Measurements from ENCODE around the gene MXRA8. TPM values are rescaled to one million over a fixed set of nuclear protein-coding genes. Genes with fewer than 3 reads are reported as not detected.

MXRA8 gene
- total and polyA plus RNA-seq, 2 donors (not counting 3 experiments of a cell fraction or from before 2014, with no cell fraction given) = 0.82 to 1.9 TPM

GRCh38 chr1:1322418-1322817 is 35.9 kb downstream of the MXRA8 start:
- H3K4me2 ChIP-seq (ENCODE audit: insufficient read depth, low read length) = no peak overlapping the region
- no peaks in the 10 kb centered on the region for H3K9me3 ChIP-seq (replicated peaks; ENCODE audit: control insufficient read depth, insufficient read depth, low read length)
- H3K4me1 ChIP-seq (ENCODE audit: control insufficient read depth, extremely low read depth, insufficient read depth, low read length) = peaks cover 13% of the 10 kb centered on the region
- H3K9ac ChIP-seq (replicated peaks; ENCODE audit: extremely low read depth, insufficient read depth, low read length) = no peak overlapping the region
- dilution Hi-C loops (cut with MboI; ENCODE audit: extremely low pct_ligation_motif_present, low sequenced_read_pairs) (no loop called here), intact Hi-C loops (cut with micrococcal nuclease) (no loop called here)
- H3K4me3 ChIP-seq (replicated peaks in 1 of 3; ENCODE audit: insufficient read depth in 1 of 3, low read depth in 1 of 3, low read length in 3 of 3) = no peak overlapping the region
- ChIA-PET CTCF (no interaction called here), POLR2A (no interaction called here)
- DNase-seq (ENCODE audit: low read depth, low spot score) (no peak), FAIRE-seq (no peak)
- BruUV-seq (replicated peaks) = no TSS peak
- H3K9me1 ChIP-seq (replicated peaks; ENCODE audit: control insufficient read depth, extremely low read depth, insufficient read depth, low read length) = no peaks in the 10 kb centered on the region
- H3K27ac ChIP-seq (ENCODE audit: insufficient read depth, low read depth, low read length) = no peak overlapping the region
- no peaks in the 10 kb centered on the region for H3K27me3 ChIP-seq (ENCODE audit: control insufficient read depth in 2 of 2, insufficient read depth in 2 of 2, low read length in 2 of 2)
- no peak overlapping the region for H2AFZ ChIP-seq (ENCODE audit: low read depth, low read length)
- H4K20me1 ChIP-seq (replicated peaks; ENCODE audit: control insufficient read depth, extremely low read depth, insufficient read depth, low read length) = peaks cover 5% of the 10 kb centered on the region
- no peak for TF ChIP-seq MAX (IDR thresholded peaks at IDR 0.05; ENCODE audit: insufficient read depth, insufficient read length)
- TF ChIP-seq GATA2 (IDR thresholded peaks at IDR 0.05; ENCODE audit: insufficient read depth, insufficient read length, low read depth, low read length) = no peak
- no peak for TF ChIP-seq JUN (IDR thresholded peaks at IDR 0.05; ENCODE audit: borderline replicate concordance, insufficient read depth, insufficient read length, low read depth)
- no peak for TF ChIP-seq MYC (IDR thresholded peaks at IDR 0.05; ENCODE audit: low read depth, low read length)
- TF ChIP-seq EZH2 (IDR thresholded peaks at IDR 0.05; ENCODE audit: borderline replicate concordance, low read depth, low read length, severe bottlenecking) = no peak
- no peak for TF ChIP-seq POLR2AphosphoS5 (IDR thresholded peaks at IDR 0.05; ENCODE audit: insufficient read depth, low read depth, low read length)
- H3K79me2 ChIP-seq (ENCODE audit: control insufficient read depth, insufficient read depth, low read length) = peaks cover 54% of the 10 kb centered on the region
- H3K36me3 ChIP-seq (ENCODE audit: control insufficient read depth in 2 of 2, extremely low read depth in 1 of 2, insufficient read depth in 2 of 2, low read length in 2 of 2) = peaks cover 0 to 9% of the 10 kb centered on the region in 2 experiments

GRCh38 chr1:1321477-1321876 is 36.9 kb downstream of the MXRA8 start:
- peaks cover 13% of the 10 kb centered on the region for H3K4me1 ChIP-seq (ENCODE audit: control insufficient read depth, extremely low read depth, insufficient read depth, low read length)
- no peaks in the 10 kb centered on the region for H3K27me3 ChIP-seq (ENCODE audit: control insufficient read depth in 2 of 2, insufficient read depth in 2 of 2, low read length in 2 of 2)
- ChIA-PET CTCF (interaction anchor here (0.6 kb wide), 1 partner anchor 130 kb away, joined by 3 read pairs; no protein-coding TSS in a partner anchor), POLR2A (no interaction called here)
- no peak overlapping the region for H3K27ac ChIP-seq (ENCODE audit: insufficient read depth, low read depth, low read length)
- no peak overlapping the region for H2AFZ ChIP-seq (ENCODE audit: low read depth, low read length)
- H4K20me1 ChIP-seq (replicated peaks; ENCODE audit: control insufficient read depth, extremely low read depth, insufficient read depth, low read length) = peaks cover 5% of the 10 kb centered on the region
- H3K9me3 ChIP-seq (replicated peaks; ENCODE audit: control insufficient read depth, insufficient read depth, low read length) = no peaks in the 10 kb centered on the region
- TF ChIP-seq POLR2AphosphoS5 (IDR thresholded peaks at IDR 0.05; ENCODE audit: insufficient read depth, low read depth, low read length) (no peak), GATA2 (IDR thresholded peaks at IDR 0.05; ENCODE audit: insufficient read depth, insufficient read length, low read depth, low read length) (no peak), MAX (IDR thresholded peaks at IDR 0.05; ENCODE audit: insufficient read depth, insufficient read length) (no peak), POLR2A (IDR thresholded peaks at IDR 0.05; ENCODE audit: low read depth, low read length) (no peak), FOS (IDR thresholded peaks at IDR 0.05; ENCODE audit: borderline replicate concordance, insufficient read depth, low read length) (no peak), EZH2 (IDR thresholded peaks at IDR 0.05; ENCODE audit: borderline replicate concordance, low read depth, low read length, severe bottlenecking) (no peak), JUN (IDR thresholded peaks at IDR 0.05; ENCODE audit: borderline replicate concordance, insufficient read depth, insufficient read length, low read depth) (no peak), CTCF (IDR thresholded peaks at IDR 0.05; ENCODE audit: extremely low read depth in 1 of 2, insufficient read depth in 1 of 2, low read depth in 1 of 2, low read length in 2 of 2) (no peak), MYC (IDR thresholded peaks at IDR 0.05; ENCODE audit: low read depth, low read length) (no peak)
- no peak overlapping the region for H3K4me3 ChIP-seq (replicated peaks in 1 of 3; ENCODE audit: insufficient read depth in 1 of 3, low read depth in 1 of 3, low read length in 3 of 3)
- dilution Hi-C loops (cut with MboI; ENCODE audit: extremely low pct_ligation_motif_present, low sequenced_read_pairs) (no loop called here), intact Hi-C loops (cut with micrococcal nuclease) (no loop called here)
- H3K9me1 ChIP-seq (replicated peaks; ENCODE audit: control insufficient read depth, extremely low read depth, insufficient read depth, low read length) = no peaks in the 10 kb centered on the region
- BruUV-seq (replicated peaks) = no TSS peak
- FAIRE-seq (no peak), DNase-seq (ENCODE audit: low read depth, low spot score) (no peak)
- no peak overlapping the region for H3K9ac ChIP-seq (replicated peaks; ENCODE audit: extremely low read depth, insufficient read depth, low read length)
- H3K4me2 ChIP-seq (ENCODE audit: insufficient read depth, low read length) = no peak overlapping the region
- peaks cover 0 to 7% of the 10 kb centered on the region in 2 experiments for H3K36me3 ChIP-seq (ENCODE audit: control insufficient read depth in 2 of 2, extremely low read depth in 1 of 2, insufficient read depth in 2 of 2, low read length in 2 of 2)
- H3K79me2 ChIP-seq (ENCODE audit: control insufficient read depth, insufficient read depth, low read length) = peaks cover 54% of the 10 kb centered on the region

All from endothelial cell of umbilical vein (primary cell).